WTC11 (cell line): Measurements from ENCODE around the gene WDR82. TPM values are rescaled to one million over a fixed set of nuclear protein-coding genes. Genes with fewer than 3 reads are reported as not detected.

Experiments
- ATAC-seq: fragments of 200-7000 bp; cut with Tn5 transposase; 2 replicates; pipeline ENCODE4 v1.10.0; 2021; ENCODE audit warnings: mild to moderate bottlenecking, moderate library complexity
- CTCF ChIA-PET: fragments of 300-600 bp; sonication (Branson Sonifier 250); formaldehyde crosslinking; loops from one replicate; lab custom pipeline; 2021; ENCODE audit warnings: antibody characterized with exemption; lab: Charles Lee
- POLR2A ChIA-PET: fragments of 350-600 bp; sonication (Branson Sonifier 250); formaldehyde crosslinking; loops from one replicate; lab custom pipeline; 2021; ENCODE audit warnings: antibody characterized with exemption; lab: Charles Lee
- DNase-seq: peaks from one replicate; pipeline ENCODE4 v3.0.0; 2021; ENCODE audit warnings: low spot score
- H3K27ac Mint-ChIP-seq: 2 replicates; pipeline ENCODE4 v1.8.0; 2021; ENCODE audit warnings: mixed read lengths
- H3K27me3 Mint-ChIP-seq: 2 replicates; pipeline ENCODE4 v1.8.0; 2021; ENCODE audit warnings: low read depth, mild to moderate bottlenecking, moderate library complexity, mixed read lengths
- H3K36me3 Mint-ChIP-seq: 2 replicates; pipeline ENCODE4 v1.8.0; 2021; ENCODE audit warnings: mixed read lengths
- H3K4me1 Mint-ChIP-seq: 2 replicates; pipeline ENCODE4 v1.8.0; 2022; ENCODE audit warnings: mixed read lengths
- H3K4me3 Mint-ChIP-seq: 2 replicates; pipeline ENCODE4 v1.8.0; 2021; ENCODE audit warnings: mild to moderate bottlenecking, moderate library complexity, mixed read lengths
- H3K9me3 Mint-ChIP-seq: 2 replicates; pipeline ENCODE4 v1.8.0; 2021; ENCODE audit warnings: mixed read lengths
- CREB1 ChIP-seq: sonication (generic); formaldehyde crosslinking; IDR thresholded peaks from 2 replicates; pipeline ENCODE4 v1.8.0; 2023; ENCODE audit warnings: mild to moderate bottlenecking, missing genetic modification reagents
- CREM ChIP-seq: sonication (generic); formaldehyde crosslinking; IDR thresholded peaks from 2 replicates; pipeline ENCODE4 v1.8.1; 2022; ENCODE audit warnings: mild to moderate bottlenecking, missing genetic modification reagents, moderate library complexity
- EMX1 ChIP-seq: fragments of 250-450 bp; sonication (Bioruptor Pico); IDR thresholded peaks from 2 replicates; pipeline ENCODE4 v1.8.0; 2021; ENCODE audit warnings: mild to moderate bottlenecking
- ESRRA ChIP-seq: sonication (generic); formaldehyde crosslinking; IDR thresholded peaks from 2 replicates; pipeline ENCODE4 v1.8.1; 2022; ENCODE audit warnings: mild to moderate bottlenecking, missing genetic modification reagents, borderline replicate concordance
- FOXP1 ChIP-seq: sonication (generic); formaldehyde crosslinking; IDR thresholded peaks from 2 replicates; pipeline ENCODE4 v1.8.0; 2022; ENCODE audit warnings: missing genetic modification reagents, mild to moderate bottlenecking, moderate library complexity, borderline replicate concordance
- GRHL2 ChIP-seq: fragments of 250-450 bp; sonication (Bioruptor Pico); IDR thresholded peaks from 2 replicates; pipeline ENCODE4 v1.8.0; 2022; ENCODE audit warnings: mild to moderate bottlenecking, moderate library complexity; ENCODE audit not compliant: insufficient replicate concordance, severe bottlenecking
- KAT7 ChIP-seq: sonication (generic); formaldehyde crosslinking; IDR thresholded peaks from 2 replicates; pipeline ENCODE4 v1.8.1; 2023; ENCODE audit warnings: missing genetic modification reagents, mild to moderate bottlenecking, borderline replicate concordance
- NR2C2 ChIP-seq: sonication (generic); formaldehyde crosslinking; IDR thresholded peaks from 2 replicates; pipeline ENCODE4 v1.8.0; 2022; ENCODE audit warnings: mild to moderate bottlenecking, missing genetic modification reagents
- PRRX2 ChIP-seq: fragments of 250-450 bp; sonication (Bioruptor Pico); IDR thresholded peaks from 2 replicates; pipeline ENCODE4 v1.8.0; 2021; ENCODE audit warnings: mild to moderate bottlenecking
- TEAD1 ChIP-seq: sonication (generic); formaldehyde crosslinking; IDR thresholded peaks from 2 replicates; pipeline ENCODE4 v1.8.0; 2022; ENCODE audit warnings: mild to moderate bottlenecking, missing genetic modification reagents
- ZNF232 ChIP-seq: sonication (generic); formaldehyde crosslinking; IDR thresholded peaks from 2 replicates; pipeline ENCODE4 v1.8.0; 2022; ENCODE audit warnings: mild to moderate bottlenecking, missing genetic modification reagents
- ZNF263 ChIP-seq: sonication (generic); formaldehyde crosslinking; IDR thresholded peaks from 2 replicates; pipeline ENCODE4 v1.8.1; 2022; ENCODE audit warnings: low read depth, mild to moderate bottlenecking, moderate library complexity, missing genetic modification reagents
- ZNF317 ChIP-seq: sonication (generic); formaldehyde crosslinking; IDR thresholded peaks from 2 replicates; pipeline ENCODE4 v1.8.1; 2023; ENCODE audit warnings: low read depth, mild to moderate bottlenecking, moderate library complexity, missing genetic modification reagents, borderline replicate concordance
- ZNF423 ChIP-seq: fragments of 250-450 bp; sonication (Bioruptor Pico); IDR thresholded peaks from 2 replicates; pipeline ENCODE4 v2.1.2; 2022; ENCODE audit warnings: mild to moderate bottlenecking, moderate library complexity
- total RNA-seq: library from RNA; stranded (reverse); gene quantifications from 3 replicates; pipeline ENCODE4 v1.2.3, GENCODE V29; 2021
- TF ChIP-seq, protein P1 (sequence below): fragments of 250-450 bp; sonication (Bioruptor Pico); IDR thresholded peaks from 2 replicates; pipeline ENCODE4 v1.9.0; 2021; ENCODE audit warnings: mild to moderate bottlenecking
- TF ChIP-seq, protein P2 (sequence below): sonication (generic); formaldehyde crosslinking; IDR thresholded peaks from 2 replicates; pipeline ENCODE4 v1.8.1; 2022; ENCODE audit warnings: mild to moderate bottlenecking, moderate library complexity, missing genetic modification reagents
- TF ChIP-seq, protein P3 (sequence below): sonication (generic); formaldehyde crosslinking; conservative IDR thresholded peaks from 2 replicates; pipeline ENCODE4 v1.8.1; 2023; ENCODE audit warnings: mild to moderate bottlenecking, low read depth, missing genetic modification reagents, moderate library complexity
- TF ChIP-seq, protein P4 (sequence below): fragments of 200-600 bp; IDR thresholded peaks from 2 replicates; pipeline ENCODE4 v1.8.0; 2022; ENCODE audit warnings: antibody characterized with exemption
- TF ChIP-seq, protein P5 (sequence below): sonication (generic); formaldehyde crosslinking; IDR thresholded peaks from 2 replicates; pipeline ENCODE4 v1.8.1; 2022; ENCODE audit warnings: low read depth, missing genetic modification reagents, borderline replicate concordance
- TF ChIP-seq, protein P6 (sequence below): sonication (generic); formaldehyde crosslinking; IDR thresholded peaks from 2 replicates; pipeline ENCODE4 v1.8.0; 2022; ENCODE audit warnings: mild to moderate bottlenecking, missing genetic modification reagents
- TF ChIP-seq, protein P7 (sequence below): sonication (generic); formaldehyde crosslinking; IDR thresholded peaks from 2 replicates; pipeline ENCODE4 v1.8.1; 2022; ENCODE audit warnings: mild to moderate bottlenecking, missing genetic modification reagents, moderate library complexity, borderline replicate concordance
- TF ChIP-seq, protein P8 (sequence below): sonication (generic); formaldehyde crosslinking; IDR thresholded peaks from 2 replicates; pipeline ENCODE4 v1.8.0; 2023; ENCODE audit warnings: missing genetic modification reagents

WDR82 gene
- total RNA-seq, 1 experiment from 2014 or later: 69.7 TPM

DNA sequence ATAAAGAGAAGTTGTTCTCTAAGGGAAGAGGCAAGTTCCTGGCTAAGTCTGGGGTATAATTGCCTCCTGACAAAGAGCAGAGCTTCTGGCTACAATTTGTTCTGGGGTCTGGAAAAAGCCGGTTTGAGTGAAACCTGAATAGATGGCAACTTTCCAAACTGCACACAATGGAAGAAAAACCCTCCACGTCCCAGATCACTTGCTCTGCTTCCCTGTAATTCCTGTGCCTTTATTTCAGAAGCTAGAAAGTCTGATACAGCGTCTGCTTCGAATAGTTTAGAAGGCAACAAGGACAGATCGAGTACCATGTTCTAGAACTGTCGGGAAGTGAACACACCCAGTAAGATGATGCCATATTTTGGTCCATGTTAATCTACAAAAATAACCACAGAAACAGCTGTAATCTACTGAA is 1.6 kb upstream of the WDR82 start:
- DNase-seq (no peak), ATAC-seq (no peak)
- H3K4me1 Mint-ChIP-seq: peaks cover 26% of the 10 kb centered on the region
- TF ChIP-seq, protein P1, sequence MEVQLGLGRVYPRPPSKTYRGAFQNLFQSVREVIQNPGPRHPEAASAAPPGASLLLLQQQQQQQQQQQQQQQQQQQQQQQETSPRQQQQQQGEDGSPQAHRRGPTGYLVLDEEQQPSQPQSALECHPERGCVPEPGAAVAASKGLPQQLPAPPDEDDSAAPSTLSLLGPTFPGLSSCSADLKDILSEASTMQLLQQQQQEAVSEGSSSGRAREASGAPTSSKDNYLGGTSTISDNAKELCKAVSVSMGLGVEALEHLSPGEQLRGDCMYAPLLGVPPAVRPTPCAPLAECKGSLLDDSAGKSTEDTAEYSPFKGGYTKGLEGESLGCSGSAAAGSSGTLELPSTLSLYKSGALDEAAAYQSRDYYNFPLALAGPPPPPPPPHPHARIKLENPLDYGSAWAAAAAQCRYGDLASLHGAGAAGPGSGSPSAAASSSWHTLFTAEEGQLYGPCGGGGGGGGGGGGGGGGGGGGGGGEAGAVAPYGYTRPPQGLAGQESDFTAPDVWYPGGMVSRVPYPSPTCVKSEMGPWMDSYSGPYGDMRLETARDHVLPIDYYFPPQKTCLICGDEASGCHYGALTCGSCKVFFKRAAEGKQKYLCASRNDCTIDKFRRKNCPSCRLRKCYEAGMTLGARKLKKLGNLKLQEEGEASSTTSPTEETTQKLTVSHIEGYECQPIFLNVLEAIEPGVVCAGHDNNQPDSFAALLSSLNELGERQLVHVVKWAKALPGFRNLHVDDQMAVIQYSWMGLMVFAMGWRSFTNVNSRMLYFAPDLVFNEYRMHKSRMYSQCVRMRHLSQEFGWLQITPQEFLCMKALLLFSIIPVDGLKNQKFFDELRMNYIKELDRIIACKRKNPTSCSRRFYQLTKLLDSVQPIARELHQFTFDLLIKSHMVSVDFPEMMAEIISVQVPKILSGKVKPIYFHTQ (CRISPR knock-in tag): no peak
- TF ChIP-seq GRHL2 (CRISPR knock-in tag) (no peak), FOXP1 (CRISPR knock-in tag) (no peak), TEAD1 (CRISPR knock-in tag) (no peak), EMX1 (CRISPR knock-in tag) (no peak), NR2C2 (no peak), CREB1 (no peak), ZNF232 (no peak), CREM (CRISPR knock-in tag) (no peak), ZNF423 (no peak), ZNF317 (no peak), KAT7 (CRISPR knock-in tag) (no peak)
- TF ChIP-seq, protein P2, sequence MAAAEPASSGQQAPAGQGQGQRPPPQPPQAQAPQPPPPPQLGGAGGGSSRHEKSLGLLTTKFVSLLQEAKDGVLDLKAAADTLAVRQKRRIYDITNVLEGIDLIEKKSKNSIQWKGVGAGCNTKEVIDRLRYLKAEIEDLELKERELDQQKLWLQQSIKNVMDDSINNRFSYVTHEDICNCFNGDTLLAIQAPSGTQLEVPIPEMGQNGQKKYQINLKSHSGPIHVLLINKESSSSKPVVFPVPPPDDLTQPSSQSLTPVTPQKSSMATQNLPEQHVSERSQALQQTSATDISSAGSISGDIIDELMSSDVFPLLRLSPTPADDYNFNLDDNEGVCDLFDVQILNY (CRISPR knock-in tag): no peak
- TF ChIP-seq, protein P3, sequence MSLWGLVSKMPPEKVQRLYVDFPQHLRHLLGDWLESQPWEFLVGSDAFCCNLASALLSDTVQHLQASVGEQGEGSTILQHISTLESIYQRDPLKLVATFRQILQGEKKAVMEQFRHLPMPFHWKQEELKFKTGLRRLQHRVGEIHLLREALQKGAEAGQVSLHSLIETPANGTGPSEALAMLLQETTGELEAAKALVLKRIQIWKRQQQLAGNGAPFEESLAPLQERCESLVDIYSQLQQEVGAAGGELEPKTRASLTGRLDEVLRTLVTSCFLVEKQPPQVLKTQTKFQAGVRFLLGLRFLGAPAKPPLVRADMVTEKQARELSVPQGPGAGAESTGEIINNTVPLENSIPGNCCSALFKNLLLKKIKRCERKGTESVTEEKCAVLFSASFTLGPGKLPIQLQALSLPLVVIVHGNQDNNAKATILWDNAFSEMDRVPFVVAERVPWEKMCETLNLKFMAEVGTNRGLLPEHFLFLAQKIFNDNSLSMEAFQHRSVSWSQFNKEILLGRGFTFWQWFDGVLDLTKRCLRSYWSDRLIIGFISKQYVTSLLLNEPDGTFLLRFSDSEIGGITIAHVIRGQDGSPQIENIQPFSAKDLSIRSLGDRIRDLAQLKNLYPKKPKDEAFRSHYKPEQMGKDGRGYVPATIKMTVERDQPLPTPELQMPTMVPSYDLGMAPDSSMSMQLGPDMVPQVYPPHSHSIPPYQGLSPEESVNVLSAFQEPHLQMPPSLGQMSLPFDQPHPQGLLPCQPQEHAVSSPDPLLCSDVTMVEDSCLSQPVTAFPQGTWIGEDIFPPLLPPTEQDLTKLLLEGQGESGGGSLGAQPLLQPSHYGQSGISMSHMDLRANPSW (CRISPR knock-in tag): no peak
- TF ChIP-seq, protein P4, sequence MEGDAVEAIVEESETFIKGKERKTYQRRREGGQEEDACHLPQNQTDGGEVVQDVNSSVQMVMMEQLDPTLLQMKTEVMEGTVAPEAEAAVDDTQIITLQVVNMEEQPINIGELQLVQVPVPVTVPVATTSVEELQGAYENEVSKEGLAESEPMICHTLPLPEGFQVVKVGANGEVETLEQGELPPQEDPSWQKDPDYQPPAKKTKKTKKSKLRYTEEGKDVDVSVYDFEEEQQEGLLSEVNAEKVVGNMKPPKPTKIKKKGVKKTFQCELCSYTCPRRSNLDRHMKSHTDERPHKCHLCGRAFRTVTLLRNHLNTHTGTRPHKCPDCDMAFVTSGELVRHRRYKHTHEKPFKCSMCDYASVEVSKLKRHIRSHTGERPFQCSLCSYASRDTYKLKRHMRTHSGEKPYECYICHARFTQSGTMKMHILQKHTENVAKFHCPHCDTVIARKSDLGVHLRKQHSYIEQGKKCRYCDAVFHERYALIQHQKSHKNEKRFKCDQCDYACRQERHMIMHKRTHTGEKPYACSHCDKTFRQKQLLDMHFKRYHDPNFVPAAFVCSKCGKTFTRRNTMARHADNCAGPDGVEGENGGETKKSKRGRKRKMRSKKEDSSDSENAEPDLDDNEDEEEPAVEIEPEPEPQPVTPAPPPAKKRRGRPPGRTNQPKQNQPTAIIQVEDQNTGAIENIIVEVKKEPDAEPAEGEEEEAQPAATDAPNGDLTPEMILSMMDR: no peak
- TF ChIP-seq, protein P5, sequence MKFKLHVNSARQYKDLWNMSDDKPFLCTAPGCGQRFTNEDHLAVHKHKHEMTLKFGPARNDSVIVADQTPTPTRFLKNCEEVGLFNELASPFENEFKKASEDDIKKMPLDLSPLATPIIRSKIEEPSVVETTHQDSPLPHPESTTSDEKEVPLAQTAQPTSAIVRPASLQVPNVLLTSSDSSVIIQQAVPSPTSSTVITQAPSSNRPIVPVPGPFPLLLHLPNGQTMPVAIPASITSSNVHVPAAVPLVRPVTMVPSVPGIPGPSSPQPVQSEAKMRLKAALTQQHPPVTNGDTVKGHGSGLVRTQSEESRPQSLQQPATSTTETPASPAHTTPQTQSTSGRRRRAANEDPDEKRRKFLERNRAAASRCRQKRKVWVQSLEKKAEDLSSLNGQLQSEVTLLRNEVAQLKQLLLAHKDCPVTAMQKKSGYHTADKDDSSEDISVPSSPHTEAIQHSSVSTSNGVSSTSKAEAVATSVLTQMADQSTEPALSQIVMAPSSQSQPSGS (CRISPR knock-in tag): no peak
- POLR2A ChIA-PET: no interaction called here
- H3K27me3 Mint-ChIP-seq: no peaks in the 10 kb centered on the region
- H3K36me3 Mint-ChIP-seq: peaks cover 9% of the 10 kb centered on the region
- H3K27ac Mint-ChIP-seq: peak overlapping the region; percentile 63; the same call in 1 of the 2 replicates
- CTCF ChIA-PET: interaction anchor here (0.6 to 5.0 kb wide), 5 partner anchors 10 to 59 kb away, joined by 3 to 41 read pairs (median 8); no protein-coding TSS in a partner anchor
- 0 out of 2 replicates have a peak overlapping the region, but pooled peaks have one; percentile 94 for H3K4me3 Mint-ChIP-seq
- H3K9me3 Mint-ChIP-seq: no peaks in the 10 kb centered on the region

DNA sequence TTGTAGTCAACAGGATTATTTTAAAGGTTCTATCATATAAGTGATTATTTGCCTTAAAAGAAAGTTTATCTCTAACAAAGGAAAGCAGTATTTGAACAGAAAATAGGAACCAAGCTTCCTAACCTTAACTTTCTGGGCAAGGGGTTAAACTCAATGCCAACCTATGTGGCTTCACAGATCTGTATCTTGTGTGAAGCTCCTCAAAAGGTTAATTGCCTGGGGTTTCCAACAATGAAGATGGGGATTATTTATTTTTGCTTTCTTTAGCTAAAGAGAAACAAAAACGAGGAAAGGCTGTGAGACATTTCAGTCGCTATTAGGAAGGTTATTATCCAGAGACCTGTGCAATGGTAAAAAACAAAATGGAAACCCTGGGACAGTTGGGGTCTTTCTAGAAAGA is 1.1 kb upstream of the WDR82 start:
- Mint-ChIP-seq H3K27me3 (no peaks in the 10 kb centered on the region), H3K9me3 (no peaks in the 10 kb centered on the region), H3K36me3 (peaks cover 10% of the 10 kb centered on the region), H3K4me3 (peak overlapping the region; percentile 94), H3K4me1 (peaks cover 26% of the 10 kb centered on the region), H3K27ac (peak overlapping the region; percentile 100; the same call in 1 of the 2 replicates)
- DNase-seq (no peak), ATAC-seq (no peak)
- CTCF ChIA-PET: interaction anchor here (0.5 to 5.0 kb wide), 15 partner anchors 11 to 275 kb away, joined by 3 to 41 read pairs (median 5); partner anchors contain the start of genes POC1A and TWF2
- POLR2A ChIA-PET: interaction anchor here (0.6 to 2.6 kb wide), 2 partner anchors 21 to 39 kb away, joined by 3 to 9 read pairs; no protein-coding TSS in a partner anchor
- TF ChIP-seq ESRRA (CRISPR knock-in tag) (no peak), KAT7 (CRISPR knock-in tag) (no peak), PRRX2 (CRISPR knock-in tag) (no peak), ZNF263 (CRISPR knock-in tag) (no peak)
- TF ChIP-seq, protein P6, sequence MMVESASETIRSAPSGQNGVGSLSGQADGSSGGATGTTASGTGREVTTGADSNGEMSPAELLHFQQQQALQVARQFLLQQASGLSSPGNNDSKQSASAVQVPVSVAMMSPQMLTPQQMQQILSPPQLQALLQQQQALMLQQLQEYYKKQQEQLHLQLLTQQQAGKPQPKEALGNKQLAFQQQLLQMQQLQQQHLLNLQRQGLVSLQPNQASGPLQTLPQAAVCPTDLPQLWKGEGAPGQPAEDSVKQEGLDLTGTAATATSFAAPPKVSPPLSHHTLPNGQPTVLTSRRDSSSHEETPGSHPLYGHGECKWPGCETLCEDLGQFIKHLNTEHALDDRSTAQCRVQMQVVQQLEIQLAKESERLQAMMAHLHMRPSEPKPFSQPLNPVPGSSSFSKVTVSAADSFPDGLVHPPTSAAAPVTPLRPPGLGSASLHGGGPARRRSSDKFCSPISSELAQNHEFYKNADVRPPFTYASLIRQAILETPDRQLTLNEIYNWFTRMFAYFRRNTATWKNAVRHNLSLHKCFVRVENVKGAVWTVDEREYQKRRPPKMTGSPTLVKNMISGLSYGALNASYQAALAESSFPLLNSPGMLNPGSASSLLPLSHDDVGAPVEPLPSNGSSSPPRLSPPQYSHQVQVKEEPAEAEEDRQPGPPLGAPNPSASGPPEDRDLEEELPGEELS: no peak
- TF ChIP-seq, protein P7, sequence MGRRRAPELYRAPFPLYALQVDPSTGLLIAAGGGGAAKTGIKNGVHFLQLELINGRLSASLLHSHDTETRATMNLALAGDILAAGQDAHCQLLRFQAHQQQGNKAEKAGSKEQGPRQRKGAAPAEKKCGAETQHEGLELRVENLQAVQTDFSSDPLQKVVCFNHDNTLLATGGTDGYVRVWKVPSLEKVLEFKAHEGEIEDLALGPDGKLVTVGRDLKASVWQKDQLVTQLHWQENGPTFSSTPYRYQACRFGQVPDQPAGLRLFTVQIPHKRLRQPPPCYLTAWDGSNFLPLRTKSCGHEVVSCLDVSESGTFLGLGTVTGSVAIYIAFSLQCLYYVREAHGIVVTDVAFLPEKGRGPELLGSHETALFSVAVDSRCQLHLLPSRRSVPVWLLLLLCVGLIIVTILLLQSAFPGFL (CRISPR knock-in tag): no peak
- TF ChIP-seq, protein P8, sequence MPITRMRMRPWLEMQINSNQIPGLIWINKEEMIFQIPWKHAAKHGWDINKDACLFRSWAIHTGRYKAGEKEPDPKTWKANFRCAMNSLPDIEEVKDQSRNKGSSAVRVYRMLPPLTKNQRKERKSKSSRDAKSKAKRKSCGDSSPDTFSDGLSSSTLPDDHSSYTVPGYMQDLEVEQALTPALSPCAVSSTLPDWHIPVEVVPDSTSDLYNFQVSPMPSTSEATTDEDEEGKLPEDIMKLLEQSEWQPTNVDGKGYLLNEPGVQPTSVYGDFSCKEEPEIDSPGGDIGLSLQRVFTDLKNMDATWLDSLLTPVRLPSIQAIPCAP: no peak
